OCI-LY3 (cell line): Measurements from ENCODE around the gene SSU72.

Experiments
- EZH2phosphoT487 ChIP-seq: fragments of 200-600 bp; shearing (Covaris generic); IDR thresholded peaks from 2 replicates; pipeline ENCODE4 v1.6.1; 2018; ENCODE audit warnings: antibody characterized with exemption, mixed run types, low read depth
- TF ChIP-seq, protein P1 (sequence below): fragments of 200-600, 300-600 bp; sonication (generic); IDR thresholded peaks from 2 replicates; pipeline ENCODE4 v1.5.1; 2014; ENCODE audit warnings: antibody characterized with exemption, low read length, low read depth

GRCh38 chr1:1577367-1578011 is 2.8 kb upstream of the SSU72 start:
- TF ChIP-seq, protein P1, sequence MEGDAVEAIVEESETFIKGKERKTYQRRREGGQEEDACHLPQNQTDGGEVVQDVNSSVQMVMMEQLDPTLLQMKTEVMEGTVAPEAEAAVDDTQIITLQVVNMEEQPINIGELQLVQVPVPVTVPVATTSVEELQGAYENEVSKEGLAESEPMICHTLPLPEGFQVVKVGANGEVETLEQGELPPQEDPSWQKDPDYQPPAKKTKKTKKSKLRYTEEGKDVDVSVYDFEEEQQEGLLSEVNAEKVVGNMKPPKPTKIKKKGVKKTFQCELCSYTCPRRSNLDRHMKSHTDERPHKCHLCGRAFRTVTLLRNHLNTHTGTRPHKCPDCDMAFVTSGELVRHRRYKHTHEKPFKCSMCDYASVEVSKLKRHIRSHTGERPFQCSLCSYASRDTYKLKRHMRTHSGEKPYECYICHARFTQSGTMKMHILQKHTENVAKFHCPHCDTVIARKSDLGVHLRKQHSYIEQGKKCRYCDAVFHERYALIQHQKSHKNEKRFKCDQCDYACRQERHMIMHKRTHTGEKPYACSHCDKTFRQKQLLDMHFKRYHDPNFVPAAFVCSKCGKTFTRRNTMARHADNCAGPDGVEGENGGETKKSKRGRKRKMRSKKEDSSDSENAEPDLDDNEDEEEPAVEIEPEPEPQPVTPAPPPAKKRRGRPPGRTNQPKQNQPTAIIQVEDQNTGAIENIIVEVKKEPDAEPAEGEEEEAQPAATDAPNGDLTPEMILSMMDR = no peak
- no peak for TF ChIP-seq EZH2phosphoT487
